Smooth muscle cell (in vitro differentiated cells): ENCODE results near the gene KRTAP1-3. TPM values are rescaled to one million over a fixed set of nuclear protein-coding genes. Genes with fewer than 3 reads are reported as not detected.

Source experiments
- DNase-seq: peaks from one replicate; lab custom pipeline; 2025; ENCODE audit not compliant: unreplicated experiment; lab: John Stamatoyannopoulos, UW
- H2AFZ ChIP-seq: fragments of 200-600 bp; sonication (generic); 2 replicates; pipeline ENCODE4 v1.6.0; 2016; ENCODE audit warnings: antibody characterized with exemption, low read depth, mild to moderate bottlenecking
- H3F3A ChIP-seq: fragments of 200-600 bp; sonication (generic); 2 replicates; pipeline ENCODE4 v1.6.0; 2017; ENCODE audit warnings: antibody characterized with exemption, low read depth
- H3K27ac ChIP-seq: fragments of 200-600 bp; sonication (generic); 2 replicates; pipeline ENCODE4 v1.5.1; 2016; ENCODE audit warnings: low read depth, mild to moderate bottlenecking
- H3K27me3 ChIP-seq: fragments of 200-600 bp; sonication (generic); 2 replicates; pipeline ENCODE4 v1.6.1; 2016; ENCODE audit warnings: low read depth, mild to moderate bottlenecking
- H3K36me3 ChIP-seq: fragments of 200-600 bp; sonication (generic); 2 replicates; pipeline ENCODE4 v1.5.1; 2016; ENCODE audit warnings: low read depth
- H3K4me1 ChIP-seq: fragments of 200-600 bp; sonication (generic); 2 replicates; pipeline ENCODE4 v1.5.1; 2016; ENCODE audit warnings: low read depth
- H3K4me2 ChIP-seq: fragments of 200-600 bp; sonication (generic); 2 replicates; pipeline ENCODE4 v1.6.0; 2016; ENCODE audit warnings: mild to moderate bottlenecking
- H3K4me3 ChIP-seq: fragments of 200-600 bp; sonication (generic); 2 replicates; pipeline ENCODE4 v1.5.1; 2016; ENCODE audit warnings: mild to moderate bottlenecking
- H3K79me2 ChIP-seq: fragments of 200-600 bp; sonication (generic); 2 replicates; pipeline ENCODE4 v1.6.0; 2016; ENCODE audit warnings: low read depth, mild to moderate bottlenecking
- H3K9ac ChIP-seq: fragments of 200-600 bp; sonication (generic); 2 replicates; pipeline ENCODE4 v1.6.0; 2016; ENCODE audit warnings: low read depth
- H3K9me3 ChIP-seq: fragments of 200-600 bp; sonication (generic); replicated peaks from 2 replicates; pipeline ENCODE4 v1.5.1; 2016; ENCODE audit warnings: low read depth
- H4K20me1 ChIP-seq: fragments of 200-600 bp; sonication (generic); 2 replicates; pipeline ENCODE4 v1.6.0; 2016; ENCODE audit warnings: low read depth
- CTCF ChIP-seq: fragments of 200-600 bp; sonication (generic); IDR thresholded peaks from 2 replicates; pipeline ENCODE4 v1.5.1; 2017; ENCODE audit warnings: borderline replicate concordance, mild to moderate bottlenecking, antibody characterized with exemption; ENCODE audit not compliant: insufficient read depth, poor library complexity, severe bottlenecking
- WGBS: methylation state at CpG from one replicate; pipeline ENCODE4 v1.1.7; 2016; ENCODE audit warnings: low lambda C conversion rate; 5-methylcytosine and 5-hydroxymethylcytosine counted together
- polyA plus RNA-seq: library from polyadenylated mRNA; unstranded; fragments of >200 nt; fragmentation: Nextera tagmentation; extraction: Ambion mirVana; gene quantifications from 2 replicates; pipeline ENCODE4 v1.2.1, GENCODE V29; 2016
- total RNA-seq: library from RNA; depleted of rRNA; stranded (reverse); fragments of >200 nt; gene quantifications from 2 replicates; pipeline ENCODE4 v1.2.3, GENCODE V29; 2014

The KRTAP1-3 gene
- total and polyA plus RNA-seq, 2 experiments from 2014 or later, result not detected

- TF ChIP-seq CTCF, result no peak
- Histone ChIP-seq H3K4me3 (no peak overlapping the region), H3K4me2 (no peak overlapping the region), H2AFZ (no peak overlapping the region), H4K20me1 (no peaks in the 10 kb centered on the region), H3K36me3 (no peaks in the 10 kb centered on the region), H3F3A (no peaks in the 10 kb centered on the region), H3K27me3 (peaks cover 19% of the 10 kb centered on the region), H3K9me3 (no peaks in the 10 kb centered on the region), H3K79me2 (no peaks in the 10 kb centered on the region), H3K27ac (no peak overlapping the region), H3K4me1 (no peaks in the 10 kb centered on the region), H3K9ac (no peak overlapping the region)
- no peak for DNase-seq
- WGBS, result 0% methylated on average over 1 of the region's 1 CpG
Observed at GRCh38 chr17:40995116-40995515, 39.6 kb downstream of the KRTAP1-3 start.

- no peak within 1 kb of the TSS for H3K4me2 ChIP-seq
- no peak within 1 kb of the TSS for H2AFZ ChIP-seq
- H3K9me3 ChIP-seq, result no peaks in the 10 kb centered on the region
- no peaks in the 10 kb centered on the region for H3F3A ChIP-seq
- H3K4me3 ChIP-seq, result no peak within 1 kb of the TSS
- H3K9ac ChIP-seq, result no peak within 1 kb of the TSS
- no peak within 1 kb of the TSS for H3K27ac ChIP-seq
- H3K79me2 ChIP-seq, result no peaks in the 10 kb centered on the region
- H3K4me1 ChIP-seq, result no peaks in the 10 kb centered on the region
- TF ChIP-seq CTCF, result no peak
- no peak for DNase-seq
- no peaks in the 10 kb centered on the region for H4K20me1 ChIP-seq
- H3K36me3 ChIP-seq, result no peaks in the 10 kb centered on the region
- WGBS, result 50% methylated on average over 4 of the region's 4 CpGs
- peaks cover 19% of the 10 kb centered on the region for H3K27me3 ChIP-seq
Observed at GRCh38 chr17:40993839-40994238, 40.8 kb downstream of the KRTAP1-3 start, which contains the start of gene KRTAP3-3. Gene KRTAP3-3 (minus strand): TSS chr17:40994164. CDS start chr17:40994097, 67 bp downstream.

GRCh38 chr17:40993084-40993483, 41.6 kb downstream of the KRTAP1-3 start:
- Histone ChIP-seq H3K27me3 (peaks cover 18% of the 10 kb centered on the region), H3K79me2 (no peaks in the 10 kb centered on the region), H3K9me3 (no peaks in the 10 kb centered on the region), H3K36me3 (no peaks in the 10 kb centered on the region), H3F3A (no peaks in the 10 kb centered on the region), H3K4me2 (no peak overlapping the region), H3K9ac (no peak overlapping the region), H3K4me1 (no peaks in the 10 kb centered on the region), H4K20me1 (no peaks in the 10 kb centered on the region), H2AFZ (no peak overlapping the region), H3K27ac (no peak overlapping the region), H3K4me3 (no peak overlapping the region)
- TF ChIP-seq CTCF, result no peak
- no peak for DNase-seq
- 95% methylated on average over 2 of the region's 2 CpGs for WGBS

- DNase-seq, result no peak
- Histone ChIP-seq H4K20me1 (no peaks in the 10 kb centered on the region), H3K79me2 (no peaks in the 10 kb centered on the region), H3K4me2 (no peak overlapping the region), H3F3A (no peaks in the 10 kb centered on the region), H2AFZ (no peak overlapping the region), H3K27ac (no peak overlapping the region), H3K4me3 (no peak overlapping the region), H3K36me3 (no peaks in the 10 kb centered on the region), H3K9ac (no peak overlapping the region), H3K9me3 (no peaks in the 10 kb centered on the region), H3K27me3 (peaks cover 14% of the 10 kb centered on the region), H3K4me1 (no peaks in the 10 kb centered on the region)
- WGBS, result 93% methylated on average over 3 of the region's 3 CpGs
- no peak for TF ChIP-seq CTCF
Observed at GRCh38 chr17:40992666-40993065, 42.0 kb downstream of the KRTAP1-3 start.
